ENCODE results near the gene GLDC.

Gene GLDC

DNA sequence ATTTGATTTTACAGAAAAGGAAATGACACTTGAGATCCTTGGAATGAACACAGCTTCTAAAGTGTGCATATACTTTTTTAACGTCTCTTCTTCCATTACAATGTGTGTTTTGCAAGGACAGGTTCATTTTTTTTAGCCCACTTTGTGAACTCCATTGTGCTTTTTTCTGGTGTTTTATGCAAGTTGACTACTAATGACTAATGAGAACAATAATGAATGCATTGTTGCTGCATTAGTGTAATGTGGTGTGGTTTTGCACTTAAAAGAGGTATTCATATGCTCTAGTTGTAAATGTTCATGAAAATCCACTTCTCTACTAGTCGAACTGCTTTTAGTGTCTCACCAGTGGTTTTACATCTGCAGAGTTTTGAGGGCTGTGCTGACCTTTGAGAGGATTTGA is 139.0 kb downstream of the GLDC start:
- Histone ChIP-seq H3K4me3 (ENCODE audit: low read depth, low read length) (no peak overlapping the region), H3K27ac (no peak overlapping the region), H3K36me3 (peaks cover 48% of the 10 kb centered on the region), H3K9me3 (ENCODE audit: severe bottlenecking) (no peaks in the 10 kb centered on the region), H3K27me3 (ENCODE audit: insufficient read depth, low read depth, severe bottlenecking) (no peaks in the 10 kb centered on the region)
- no peak for TF ChIP-seq CTCF (IDR thresholded peaks at IDR 0.05; ENCODE audit: low read depth, low read length)
- DNase-seq, result no peak

DNA sequence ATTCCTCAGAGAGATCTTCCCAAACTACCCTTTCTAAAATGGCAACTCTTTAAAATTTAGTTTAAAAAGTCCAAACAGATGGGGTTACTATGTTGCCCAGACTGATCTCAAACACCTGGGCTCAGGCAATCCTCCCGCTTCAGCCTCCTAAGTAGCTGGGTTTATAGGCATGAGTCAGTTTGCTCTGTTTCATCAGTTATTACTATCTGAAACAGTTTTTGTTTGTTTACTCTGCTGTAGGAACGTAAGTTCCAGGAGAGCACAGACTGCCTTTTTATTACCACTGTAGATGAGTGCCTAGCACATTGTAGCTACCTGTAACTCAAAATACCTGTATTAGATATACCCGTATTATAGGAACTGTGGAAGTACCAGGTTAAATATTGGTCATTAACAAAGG is 143.1 kb downstream of the GLDC start:
- Histone ChIP-seq H3K27ac (no peak overlapping the region), H3K4me3 (ENCODE audit: low read depth, low read length) (no peak overlapping the region), H3K27me3 (ENCODE audit: insufficient read depth, low read depth, severe bottlenecking) (no peaks in the 10 kb centered on the region), H3K36me3 (peaks cover 66% of the 10 kb centered on the region), H3K9me3 (ENCODE audit: severe bottlenecking) (no peaks in the 10 kb centered on the region)
- no peak for DNase-seq
- no peak for TF ChIP-seq CTCF (IDR thresholded peaks at IDR 0.05; ENCODE audit: low read depth, low read length)

DNA sequence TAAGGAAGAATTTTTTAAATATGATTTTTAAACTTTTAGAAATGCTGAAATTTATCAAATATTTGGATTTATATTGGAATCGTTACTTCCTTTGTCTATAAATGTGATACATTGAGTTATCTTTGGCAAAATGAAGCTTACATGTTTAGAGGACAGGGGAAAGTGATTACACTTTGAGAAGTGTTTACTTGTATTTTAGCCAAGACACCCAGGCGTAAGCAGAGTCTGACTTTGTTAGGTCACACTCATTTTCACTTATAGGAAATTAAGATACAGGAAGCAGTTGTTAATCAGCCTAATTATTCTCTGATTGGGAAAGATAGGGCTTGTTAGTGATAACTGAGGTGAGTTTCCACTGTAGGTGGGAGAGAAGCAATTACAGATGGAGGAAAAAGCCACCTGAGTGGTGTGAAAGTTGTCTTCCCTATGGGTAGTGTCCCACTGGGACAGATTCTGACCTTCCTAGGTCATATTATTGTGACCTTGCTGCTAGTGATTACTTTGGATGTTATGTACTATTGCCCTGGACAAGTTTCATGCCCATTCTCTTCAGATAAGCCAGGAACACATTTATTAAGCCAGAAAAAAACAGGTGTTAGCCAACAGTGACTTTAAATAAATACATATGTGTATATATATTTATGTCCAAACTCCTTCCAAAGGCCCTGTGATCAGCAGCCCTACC is 143.9 kb downstream of the GLDC start:
- H3K4me3 ChIP-seq (ENCODE audit: low read depth, low read length), result no peak overlapping the region
- DNase-seq, result no peak
- H3K9me3 ChIP-seq (ENCODE audit: severe bottlenecking), result no peaks in the 10 kb centered on the region
- no peak for TF ChIP-seq CTCF (IDR thresholded peaks at IDR 0.05; ENCODE audit: low read depth, low read length)
- no peak overlapping the region for H3K27ac ChIP-seq
- H3K36me3 ChIP-seq, result peaks cover 60% of the 10 kb centered on the region
- H3K27me3 ChIP-seq (ENCODE audit: insufficient read depth, low read depth, severe bottlenecking), result no peaks in the 10 kb centered on the region

- H3K36me3 ChIP-seq, result peaks cover 62% of the 10 kb centered on the region
- H3K9me3 ChIP-seq (ENCODE audit: severe bottlenecking), result no peaks in the 10 kb centered on the region
- no peak overlapping the region for H3K27ac ChIP-seq
- H3K27me3 ChIP-seq (ENCODE audit: insufficient read depth, low read depth, severe bottlenecking), result no peaks in the 10 kb centered on the region
- H3K4me3 ChIP-seq (ENCODE audit: low read depth, low read length), result no peak overlapping the region
- TF ChIP-seq CTCF (IDR thresholded peaks at IDR 0.05; ENCODE audit: low read depth, low read length), result no peak
- DNase-seq, result no peak
Observed at GRCh38 chr9:6498982-6499381, 146.5 kb downstream of the GLDC start.

DNA sequence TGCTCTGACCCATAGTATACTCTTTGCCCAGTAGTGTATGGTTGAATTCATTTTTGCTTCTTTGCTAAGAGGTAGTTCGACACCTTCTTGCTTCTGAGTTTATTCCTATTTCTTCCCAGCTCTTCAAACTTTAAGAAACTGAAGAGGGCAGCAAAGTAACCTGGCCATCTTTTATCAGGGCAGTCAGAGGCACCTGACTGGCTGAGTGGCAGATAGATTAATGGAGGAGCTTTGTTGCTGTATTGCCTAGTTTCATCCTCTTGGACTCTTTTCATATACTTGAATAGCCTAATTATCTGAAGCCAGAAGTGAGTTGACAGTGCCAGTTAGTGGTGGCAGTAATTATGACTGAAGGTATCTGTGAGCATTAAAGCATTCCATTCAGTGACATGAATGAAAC is 150.1 kb downstream of the GLDC start:
- Histone ChIP-seq H3K4me3 (ENCODE audit: low read depth, low read length) (no peak overlapping the region), H3K36me3 (peaks cover 63% of the 10 kb centered on the region), H3K27ac (no peak overlapping the region), H3K27me3 (ENCODE audit: insufficient read depth, low read depth, severe bottlenecking) (no peaks in the 10 kb centered on the region), H3K9me3 (ENCODE audit: severe bottlenecking) (no peaks in the 10 kb centered on the region)
- no peak for TF ChIP-seq CTCF (IDR thresholded peaks at IDR 0.05; ENCODE audit: low read depth, low read length)
- no peak for DNase-seq

DNA sequence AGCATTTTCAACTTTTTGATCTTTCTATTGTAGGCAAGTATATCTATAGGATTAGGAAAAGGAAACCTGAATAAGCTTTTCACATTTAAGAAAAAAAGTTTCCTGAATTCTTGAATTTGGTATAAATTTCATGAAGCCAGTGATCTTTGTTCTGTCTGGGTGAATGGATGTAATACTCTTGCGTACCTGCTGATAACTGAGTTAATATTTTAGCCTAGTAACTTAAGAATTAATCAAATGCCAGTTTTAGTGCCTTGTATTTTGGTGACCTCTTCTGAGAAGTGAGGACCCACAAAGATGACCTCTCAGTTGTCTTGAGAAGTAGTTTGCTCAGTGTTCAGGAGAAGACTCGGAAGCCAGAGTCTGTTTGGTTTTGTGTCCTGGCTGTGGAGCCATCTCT is 154.7 kb downstream of the GLDC start:
- no peak for DNase-seq
- TF ChIP-seq CTCF (IDR thresholded peaks at IDR 0.05; ENCODE audit: low read depth, low read length), result no peak
- Histone ChIP-seq H3K36me3 (peaks cover 70% of the 10 kb centered on the region), H3K9me3 (ENCODE audit: severe bottlenecking) (no peaks in the 10 kb centered on the region), H3K4me3 (ENCODE audit: low read depth, low read length) (no peak overlapping the region), H3K27ac (no peak overlapping the region), H3K27me3 (ENCODE audit: insufficient read depth, low read depth, severe bottlenecking) (no peaks in the 10 kb centered on the region)

Data from WERI-Rb-1 (cell line).